ENCODE data around the gene BHLHA9. TPM values are rescaled to one million over a fixed set of nuclear protein-coding genes. Genes with fewer than 3 reads are reported as not detected.
"Not testable (repeated sequence)": the region's sequence is repeated elsewhere in the genome, so short reads cannot be mapped to it uniquely, and the experiment has no call there.

The BHLHA9 gene
- total RNA-seq, 1 donor from 2014 or later: not detected

DNA sequence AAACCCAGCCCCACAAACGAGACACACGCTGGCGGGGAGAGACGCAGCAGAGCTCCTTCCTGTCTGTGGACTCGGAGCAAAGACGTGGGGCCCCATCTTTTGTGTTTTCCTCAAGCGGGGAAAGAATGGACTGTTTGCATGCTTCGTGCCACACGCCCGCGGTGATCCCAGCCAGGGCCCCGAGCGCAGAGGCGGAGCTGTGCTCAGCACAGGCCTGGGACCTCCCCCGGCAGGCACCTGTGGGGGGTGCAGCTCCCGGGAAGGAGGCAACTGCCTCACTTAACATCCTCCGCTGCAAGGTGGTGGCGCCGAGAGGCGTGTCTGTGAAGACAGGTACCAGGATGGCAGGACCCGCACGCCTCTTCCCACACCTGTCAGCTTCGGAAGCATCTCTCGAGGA is 28.4 kb downstream of the BHLHA9 start:
- intact Hi-C loops (cut with micrococcal nuclease): no loop called here

DNA sequence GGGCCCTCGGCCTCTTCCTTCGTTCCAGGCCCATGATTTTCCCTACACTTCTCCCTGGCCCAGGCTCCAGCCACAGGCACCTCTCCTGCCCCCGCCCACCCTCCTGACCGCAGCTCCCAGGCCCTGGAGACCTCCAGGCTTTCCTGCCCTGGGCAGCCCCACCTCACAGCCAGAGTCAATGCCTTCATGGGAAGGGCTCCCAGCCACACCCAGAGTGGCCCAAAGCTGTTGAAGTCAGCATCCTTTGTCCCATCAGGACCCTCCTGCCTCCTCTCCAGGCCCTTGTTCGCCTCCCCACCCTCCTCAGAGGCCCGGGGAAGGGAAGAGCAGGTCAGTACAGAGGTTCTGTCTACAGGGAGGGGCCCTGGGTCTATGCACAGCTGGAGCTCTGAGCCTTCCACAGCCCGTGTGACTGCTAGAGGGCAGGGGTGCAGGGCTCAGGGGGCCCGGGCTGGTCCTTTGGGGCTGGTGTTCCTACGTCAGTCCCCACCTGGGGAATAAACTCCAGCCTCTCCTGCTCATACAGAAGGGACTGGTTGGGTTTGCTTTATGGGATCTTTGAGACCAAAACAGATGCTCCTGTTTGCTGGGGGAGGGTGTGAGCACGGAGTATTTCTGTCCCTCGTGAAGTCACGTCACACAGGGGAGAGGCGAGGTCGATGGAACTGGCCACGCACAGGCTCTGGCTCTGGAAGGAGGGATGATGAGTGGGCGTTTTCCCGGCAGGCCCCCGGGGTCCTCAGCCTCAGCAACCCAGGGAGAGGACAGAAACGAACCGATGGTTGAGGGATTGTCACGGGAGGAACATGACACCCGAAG is 29.5 kb downstream of the BHLHA9 start:
- intact Hi-C loops (cut with micrococcal nuclease): no loop called here

GRCh38 chr17:1300371-1300905 is 30.2 kb downstream of the BHLHA9 start:
- intact Hi-C loops (cut with micrococcal nuclease): no loop called here

DNA sequence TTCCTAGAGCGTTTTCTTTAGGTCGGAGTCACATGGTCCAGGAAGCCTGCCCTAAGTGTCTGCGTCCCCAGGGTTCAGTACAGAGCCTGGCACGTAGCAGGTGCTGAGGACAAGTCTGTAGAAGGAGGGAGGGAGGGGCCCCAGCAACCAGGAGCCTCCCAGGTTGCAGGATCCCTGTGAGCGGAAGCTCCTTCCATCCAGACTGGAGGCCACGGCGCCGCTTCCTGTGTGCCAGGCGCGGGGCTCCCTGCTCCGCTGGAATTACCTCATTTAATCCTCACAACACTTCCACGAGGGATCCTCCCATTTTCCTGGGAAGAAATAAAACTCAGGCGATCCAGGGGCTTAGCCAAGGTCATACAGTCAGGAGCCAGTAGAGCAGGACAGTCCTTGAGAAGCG is 31.3 kb downstream of the BHLHA9 start:
- intact Hi-C loops (cut with micrococcal nuclease): no loop called here

- intact Hi-C loops (cut with micrococcal nuclease): no loop called here
Measured at GRCh38 chr17:1302761-1303160, 32.5 kb downstream of the BHLHA9 start.

DNA sequence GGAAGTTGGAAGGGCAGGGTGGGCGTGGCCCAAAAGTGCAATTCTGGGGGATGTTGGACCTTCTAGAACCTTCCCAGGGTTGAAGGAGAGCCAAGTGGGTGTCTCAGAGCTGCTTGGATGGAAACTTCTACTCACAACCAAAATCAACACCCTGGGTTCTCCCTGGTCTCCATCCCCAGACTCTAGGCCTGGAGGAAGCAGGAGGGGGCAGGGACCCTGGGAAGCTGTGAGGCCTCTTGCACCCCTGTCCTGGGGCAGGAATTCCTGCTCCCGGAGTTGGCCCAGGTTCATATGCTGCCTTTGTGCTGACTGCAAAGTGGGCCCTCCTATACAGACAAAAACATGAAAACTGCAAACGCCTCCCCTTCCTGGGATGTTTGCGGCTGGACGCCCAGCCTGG is 34.3 kb downstream of the BHLHA9 start:
- intact Hi-C loops (cut with micrococcal nuclease): no loop called here

GRCh38 chr17:1304962-1305563 is 34.8 kb downstream of the BHLHA9 start:
- intact Hi-C loops (cut with micrococcal nuclease): no loop called here

- intact Hi-C loops (cut with micrococcal nuclease): not testable (repeated sequence)
Measured at GRCh38 chr17:1307829-1308228, 37.6 kb downstream of the BHLHA9 start.

GRCh38 chr17:1312261-1312870 is 42.1 kb downstream of the BHLHA9 start:
- intact Hi-C loops (cut with micrococcal nuclease): no loop called here

DNA sequence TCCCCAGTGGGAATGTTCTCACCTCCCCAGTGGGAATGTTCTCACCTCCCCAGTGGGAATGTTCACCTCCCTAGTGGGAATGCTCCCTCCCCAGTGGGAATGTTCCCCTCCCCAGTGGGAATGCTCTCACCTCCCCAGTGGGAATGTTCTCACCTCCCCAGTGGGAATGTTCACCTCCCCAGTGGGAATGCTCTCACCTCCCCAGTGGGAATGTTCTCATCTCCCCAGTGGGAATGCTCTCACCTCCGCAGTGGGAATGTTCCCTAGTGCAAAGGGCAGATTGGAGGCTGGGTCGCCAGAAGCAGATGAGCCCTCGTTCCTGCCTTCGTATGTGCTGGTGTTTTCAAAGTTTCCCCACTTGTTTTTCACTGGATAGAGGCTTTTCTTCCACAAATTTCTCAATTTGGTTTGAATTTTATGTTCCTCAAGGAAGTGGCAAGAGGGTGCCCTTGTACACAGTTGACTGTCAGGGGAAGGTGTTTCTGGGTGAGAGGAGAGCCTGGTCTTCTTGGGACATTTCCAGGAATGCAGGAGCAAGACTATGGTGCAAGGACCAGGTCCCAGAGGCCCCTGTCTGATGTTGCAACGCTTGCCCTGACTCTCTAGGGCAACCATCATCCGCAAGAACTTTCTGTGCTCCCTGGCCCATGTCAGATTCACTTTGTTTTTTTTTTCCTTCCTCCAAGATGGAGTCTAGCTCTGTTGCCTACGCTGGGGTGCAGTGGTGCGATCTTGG is 43.2 kb downstream of the BHLHA9 start:
- intact Hi-C loops (cut with micrococcal nuclease): no loop called here

DNA sequence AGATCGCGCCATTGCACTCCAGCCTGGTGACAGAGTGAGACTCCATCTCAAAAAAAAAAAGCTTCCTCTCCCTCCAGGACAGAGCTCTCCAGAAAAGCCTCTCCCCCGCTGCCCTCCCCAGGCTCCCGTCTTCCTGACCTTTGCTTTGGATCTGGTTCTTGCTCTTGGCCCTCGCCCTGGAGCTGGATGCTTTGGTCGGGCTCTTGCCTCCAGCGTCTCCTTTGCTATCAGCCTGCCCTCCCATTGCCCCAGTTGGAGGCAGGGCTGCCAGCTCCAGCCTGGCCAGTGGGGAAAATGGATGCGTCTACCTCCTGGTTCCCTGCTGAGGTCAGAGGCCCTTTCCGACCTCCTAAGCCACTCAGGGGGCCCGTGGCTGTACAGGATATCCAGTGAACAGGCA is 45.2 kb downstream of the BHLHA9 start:
- intact Hi-C loops (cut with micrococcal nuclease): no loop called here

DNA sequence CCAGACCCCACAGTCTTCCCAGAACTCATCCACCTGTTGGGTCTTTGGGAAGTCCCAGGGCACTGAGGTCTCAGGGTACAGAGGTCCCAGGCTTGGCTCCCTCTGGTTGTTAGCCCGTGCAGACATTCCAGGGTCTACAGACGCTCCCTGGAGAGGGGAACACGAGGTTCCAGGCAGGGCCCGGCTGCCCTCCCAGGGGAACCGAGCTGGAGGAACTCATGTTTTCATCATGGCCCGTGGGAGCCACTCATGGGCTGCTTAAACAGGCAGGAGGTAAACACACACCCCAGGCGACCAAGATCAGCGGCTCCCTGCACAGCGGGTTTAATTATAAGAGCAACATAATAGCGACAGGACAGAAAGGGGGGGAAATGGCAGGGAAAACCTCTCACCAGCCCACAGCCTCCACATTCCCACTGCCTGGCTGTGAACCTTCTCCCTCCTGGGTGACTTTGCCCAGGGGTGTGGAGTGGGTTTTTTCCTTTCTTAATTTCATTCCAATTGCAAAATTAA is 45.7 kb downstream of the BHLHA9 start:
- intact Hi-C loops (cut with micrococcal nuclease): no loop called here

Other genes with a start within 250 kb of the BHLHA9 start
- gene ABR, start 90.5 kb upstream of the BHLHA9 start, total RNA-seq: 138 and 142 TPM in 2 replicates
- 0.86 and 0.91 TPM in 2 replicates for gene TRARG1, start 9.2 kb downstream of the BHLHA9 start, total RNA-seq
- 393 and 400 TPM in 2 replicates for gene YWHAE, start 129.8 kb downstream of the BHLHA9 start, total RNA-seq
- gene CRK, start 185.8 kb downstream of the BHLHA9 start, total RNA-seq: 19.6 and 19.9 TPM in 2 replicates
- gene MYO1C, start 222.2 kb downstream of the BHLHA9 start, total RNA-seq: 36.1 and 37.9 TPM in 2 replicates
- gene INPP5K, start 246.2 kb downstream of the BHLHA9 start, total RNA-seq: 42.2 and 43.8 TPM in 2 replicates

Data from T-helper 2 cell treated with Interferon-gamma antibody and Interleukin-4, amounts not matched to agents 100 ng/mL and 5 ng/mL, for 36 hours (primary cell).